Esophagus squamous epithelium (tissue), 5 donors: Measurements from ENCODE around the gene GEMIN7. TPM values are rescaled to one million over a fixed set of nuclear protein-coding genes. Genes with fewer than 3 reads are reported as not detected.

ENCODE experiments used
- DNase-seq: peaks from one replicate; lab custom pipeline; 2025; lab: John Stamatoyannopoulos, UW
- H3K27ac ChIP-seq, 4 donors: fragments of 200-600 bp; sonication (generic); one replicate each; pipeline ENCODE4 v1.5.1; 2016 to 2019; ENCODE audit warnings: mild to moderate bottlenecking in 1 of 4
- H3K27me3 ChIP-seq, 4 donors: fragments of 200-600 bp; sonication (generic); 1 replicate in 3 of 4; 2 replicates in 1 of 4; pipeline versions ENCODE4 v1.5.1 to v1.6.0; 2017 to 2021; ENCODE audit warnings: antibody characterized with exemption in 1 of 4
- H3K36me3 ChIP-seq, 3 donors: fragments of 200-600 bp; sonication (generic); one replicate each; pipeline ENCODE4 v1.5.1; 2016 to 2019
- H3K4me1 ChIP-seq, 3 donors: fragments of 200-600 bp; sonication (generic); one replicate each; pipeline ENCODE4 v1.5.1; 2017 to 2019
- H3K4me3 ChIP-seq, 4 donors: fragments of 200-600 bp; sonication (generic); 1 replicate in 3 of 4; 2 replicates in 1 of 4; pipeline ENCODE4 v1.5.1; 2016 to 2019; ENCODE audit warnings: mild to moderate bottlenecking in 2 of 4, moderate library complexity in 1 of 4
- H3K9me3 ChIP-seq, 3 donors: fragments of 200-600 bp; sonication (generic); one replicate each; pipeline ENCODE4 v1.5.1; 2016 to 2019
- POLR2A ChIP-seq, 4 donors: fragments of 450-650 bp; IDR thresholded peaks; one replicate each; pipeline ENCODE4 v1.6.1; 2017; ENCODE audit warnings: antibody characterized with exemption in 4 of 4, mild to moderate bottlenecking in 4 of 4, moderate library complexity in 3 of 4
- WGBS, 2 donors: methylation state at CpG; one replicate each; pipeline ENCODE4 v1.1.5; 2018; 5-methylcytosine and 5-hydroxymethylcytosine counted together
- intact Hi-C: fragments of 100-400 bp; cut with DNase I; formaldehyde crosslinking; loops from one replicate; pipeline ENCODE4 v1.15.0; 2022
- total RNA-seq, 4 donors: library from RNA; depleted of rRNA; stranded (reverse); fragments of >200 nt; gene quantifications; one replicate each; pipeline ENCODE4 v1.1.0, GENCODE V29; 2016
- TF ChIP-seq, protein P1 (sequence below), 6 experiments: fragments of 450-650 bp in 4 of 6; fragments of 200-600 bp in 2 of 6; sonication (generic) in 2 of 6; IDR thresholded peaks; one replicate each; pipeline ENCODE4 v1.5.1; 2016 to 2019; ENCODE audit warnings: antibody characterized with exemption in 6 of 6, mild to moderate bottlenecking in 4 of 6, moderate library complexity in 4 of 6
- donor health status: DM: yes; HTN: yes; CAD: no.

GEMIN7 gene
- total RNA-seq, 4 donors from 2014 or later = 22.3 to 28.0 (median 25.4) TPM

DNA sequence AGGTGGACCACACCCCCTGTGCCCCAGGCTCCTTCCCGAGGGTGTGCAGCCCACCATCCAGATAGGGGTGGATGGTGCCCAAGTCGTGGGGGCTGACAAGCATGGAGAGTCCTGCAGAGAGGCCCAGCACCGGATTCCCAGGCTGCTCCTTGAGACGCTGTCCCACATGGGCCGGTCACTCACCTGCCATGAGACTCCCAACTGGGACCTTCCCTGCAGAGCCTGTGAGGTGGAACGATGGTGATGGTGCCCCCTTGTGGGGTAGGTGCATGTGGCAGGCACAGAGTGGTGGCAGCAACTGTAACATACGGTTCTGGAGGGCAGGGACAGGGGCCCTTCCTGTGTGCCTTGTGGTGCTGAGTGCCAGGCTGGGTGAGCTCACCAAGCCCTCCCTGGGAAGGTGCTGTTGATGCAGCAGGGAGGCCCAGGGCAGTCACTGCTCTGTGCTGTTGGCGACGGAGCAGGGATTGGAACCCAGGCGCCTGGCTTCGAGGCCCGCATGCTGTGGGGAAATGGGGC, 47.0 kb downstream of the GEMIN7 start:
- WGBS, 2 donors = 73% methylated on average over 8 of the region's 12 CpGs; no CpG with 5 or more reads in 1 of the 2 donors
- H3K4me1 ChIP-seq = peaks cover 26 to 53% (median 26%) of the 10 kb centered on the region in 3 donors
- H3K27me3 ChIP-seq = no peaks in the 10 kb centered on the region
- H3K36me3 ChIP-seq = peaks cover 0 to 6% (median 0%) of the 10 kb centered on the region in 3 donors
- H3K27ac ChIP-seq = no peak overlapping the region
- intact Hi-C loops = no loop called here
- no peak for DNase-seq
- H3K4me3 ChIP-seq = no peak overlapping the region
- no peak for TF ChIP-seq POLR2A (IDR thresholded peaks at IDR 0.05)
- TF ChIP-seq, protein P1, sequence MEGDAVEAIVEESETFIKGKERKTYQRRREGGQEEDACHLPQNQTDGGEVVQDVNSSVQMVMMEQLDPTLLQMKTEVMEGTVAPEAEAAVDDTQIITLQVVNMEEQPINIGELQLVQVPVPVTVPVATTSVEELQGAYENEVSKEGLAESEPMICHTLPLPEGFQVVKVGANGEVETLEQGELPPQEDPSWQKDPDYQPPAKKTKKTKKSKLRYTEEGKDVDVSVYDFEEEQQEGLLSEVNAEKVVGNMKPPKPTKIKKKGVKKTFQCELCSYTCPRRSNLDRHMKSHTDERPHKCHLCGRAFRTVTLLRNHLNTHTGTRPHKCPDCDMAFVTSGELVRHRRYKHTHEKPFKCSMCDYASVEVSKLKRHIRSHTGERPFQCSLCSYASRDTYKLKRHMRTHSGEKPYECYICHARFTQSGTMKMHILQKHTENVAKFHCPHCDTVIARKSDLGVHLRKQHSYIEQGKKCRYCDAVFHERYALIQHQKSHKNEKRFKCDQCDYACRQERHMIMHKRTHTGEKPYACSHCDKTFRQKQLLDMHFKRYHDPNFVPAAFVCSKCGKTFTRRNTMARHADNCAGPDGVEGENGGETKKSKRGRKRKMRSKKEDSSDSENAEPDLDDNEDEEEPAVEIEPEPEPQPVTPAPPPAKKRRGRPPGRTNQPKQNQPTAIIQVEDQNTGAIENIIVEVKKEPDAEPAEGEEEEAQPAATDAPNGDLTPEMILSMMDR (IDR thresholded peaks at IDR 0.05) = peak; percentile 40 to 82 (median 66)
- no peaks in the 10 kb centered on the region for H3K9me3 ChIP-seq

DNA sequence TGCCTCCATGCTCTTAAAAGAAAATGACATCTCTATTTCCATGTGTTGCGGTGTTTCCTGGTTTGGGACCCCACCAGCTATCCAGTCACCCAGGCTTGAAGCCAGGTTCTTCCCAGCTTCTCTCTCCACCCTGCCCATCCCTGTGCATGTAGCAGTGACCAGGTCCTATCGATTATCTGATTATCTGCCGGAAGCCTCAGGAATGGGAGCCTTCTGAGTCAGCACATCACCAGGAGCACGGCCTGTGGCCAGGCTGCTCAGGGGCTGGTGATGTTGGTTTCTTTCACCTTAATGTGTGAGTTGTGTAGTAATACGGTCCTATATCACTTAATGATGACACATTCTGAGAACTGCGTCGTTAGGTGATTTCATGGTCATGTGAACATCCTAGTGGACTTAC, 47.6 kb downstream of the GEMIN7 start:
- H3K27ac ChIP-seq = no peak overlapping the region
- H3K36me3 ChIP-seq = peaks cover 0 to 6% (median 0%) of the 10 kb centered on the region in 3 donors
- TF ChIP-seq, protein P1 (IDR thresholded peaks at IDR 0.05) = no peak
- TF ChIP-seq POLR2A (IDR thresholded peaks at IDR 0.05) = no peak
- no peak for DNase-seq
- H3K4me3 ChIP-seq = no peak overlapping the region
- 86 to 92% methylated on average over 5 to 7 of the region's 7 CpGs for WGBS, 2 donors
- no peaks in the 10 kb centered on the region for H3K27me3 ChIP-seq
- H3K9me3 ChIP-seq = no peaks in the 10 kb centered on the region
- peaks cover 21 to 47% (median 26%) of the 10 kb centered on the region in 3 donors for H3K4me1 ChIP-seq
- intact Hi-C loops = no loop called here

DNA sequence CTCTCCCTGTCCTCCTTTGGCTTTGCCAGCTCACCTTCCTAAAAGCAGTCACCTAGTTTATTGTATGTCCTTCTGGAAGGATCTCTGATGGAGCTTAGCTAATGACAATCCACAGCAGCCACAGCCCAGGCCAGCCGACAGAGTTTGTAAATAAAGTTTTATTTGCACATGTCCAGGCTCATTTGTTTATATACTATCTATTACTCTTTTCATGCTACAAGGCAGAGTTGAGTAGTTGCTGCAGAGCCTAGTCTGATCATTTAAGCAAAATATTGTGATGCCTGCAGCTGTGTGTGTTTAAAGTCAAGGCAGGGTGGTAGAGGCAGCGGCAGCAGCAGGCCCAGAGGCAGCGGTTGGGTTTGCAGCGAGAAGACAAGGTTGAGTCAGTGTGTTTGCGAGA, 49.1 kb downstream of the GEMIN7 start:
- Histone ChIP-seq H3K4me1 (peaks cover 7 to 32% (median 11%) of the 10 kb centered on the region in 3 donors), H3K4me3 (no peak overlapping the region), H3K36me3 (peaks cover 0 to 11% (median 0%) of the 10 kb centered on the region in 3 donors), H3K27me3 (no peaks in the 10 kb centered on the region), H3K9me3 (no peaks in the 10 kb centered on the region), H3K27ac (no peak overlapping the region)
- no peak for DNase-seq
- intact Hi-C loops = no loop called here
- no peak for TF ChIP-seq POLR2A (IDR thresholded peaks at IDR 0.05)
- TF ChIP-seq, protein P1 (IDR thresholded peaks at IDR 0.05) = no peak
- 87 to 96% methylated on average over 5 of the region's 5 CpGs for WGBS, 2 donors

GRCh38 chr19:45128806-45129205, 49.7 kb downstream of the GEMIN7 start:
- Histone ChIP-seq H3K4me3 (no peak overlapping the region), H3K27ac (no peak overlapping the region), H3K4me1 (peaks cover 4 to 25% (median 6%) of the 10 kb centered on the region in 3 donors), H3K9me3 (no peaks in the 10 kb centered on the region), H3K27me3 (no peaks in the 10 kb centered on the region), H3K36me3 (peaks cover 0 to 13% (median 0%) of the 10 kb centered on the region in 3 donors)
- no peak for DNase-seq
- intact Hi-C loops = no loop called here
- TF ChIP-seq, protein P1 (IDR thresholded peaks at IDR 0.05) = no peak
- no peak for TF ChIP-seq POLR2A (IDR thresholded peaks at IDR 0.05)
- WGBS, 2 donors = 85 to 97% methylated on average over 4 to 5 of the region's 5 CpGs

GRCh38 chr19:45130236-45130635, 51.2 kb downstream of the GEMIN7 start:
- H3K27me3 ChIP-seq = no peaks in the 10 kb centered on the region
- no peaks in the 10 kb centered on the region for H3K9me3 ChIP-seq
- no peak for DNase-seq
- TF ChIP-seq, protein P1 (IDR thresholded peaks at IDR 0.05) = no peak
- TF ChIP-seq POLR2A (IDR thresholded peaks at IDR 0.05) = no peak
- H3K36me3 ChIP-seq = peaks cover 0 to 20% (median 0%) of the 10 kb centered on the region in 3 donors
- no peak overlapping the region for H3K27ac ChIP-seq
- no peak overlapping the region for H3K4me3 ChIP-seq
- H3K4me1 ChIP-seq = peaks cover 0 to 11% (median 0%) of the 10 kb centered on the region in 3 donors
- WGBS, 2 donors = 79 to 97% methylated on average over 4 to 6 of the region's 13 CpGs
- intact Hi-C loops = no loop called here
